TTC549 (cell line): ENCODE measurements around the gene CENPP.
A peak's percentile ranks its signal among the peaks of the same experiment; 100 is the strongest.

Experiments
- FAIRE-seq: peaks from 2 replicates; lab custom pipeline; 2012; peaks lifted over from hg19 to GRCh38; lab: Jason Lieb, UNC

CENPP gene

DNA sequence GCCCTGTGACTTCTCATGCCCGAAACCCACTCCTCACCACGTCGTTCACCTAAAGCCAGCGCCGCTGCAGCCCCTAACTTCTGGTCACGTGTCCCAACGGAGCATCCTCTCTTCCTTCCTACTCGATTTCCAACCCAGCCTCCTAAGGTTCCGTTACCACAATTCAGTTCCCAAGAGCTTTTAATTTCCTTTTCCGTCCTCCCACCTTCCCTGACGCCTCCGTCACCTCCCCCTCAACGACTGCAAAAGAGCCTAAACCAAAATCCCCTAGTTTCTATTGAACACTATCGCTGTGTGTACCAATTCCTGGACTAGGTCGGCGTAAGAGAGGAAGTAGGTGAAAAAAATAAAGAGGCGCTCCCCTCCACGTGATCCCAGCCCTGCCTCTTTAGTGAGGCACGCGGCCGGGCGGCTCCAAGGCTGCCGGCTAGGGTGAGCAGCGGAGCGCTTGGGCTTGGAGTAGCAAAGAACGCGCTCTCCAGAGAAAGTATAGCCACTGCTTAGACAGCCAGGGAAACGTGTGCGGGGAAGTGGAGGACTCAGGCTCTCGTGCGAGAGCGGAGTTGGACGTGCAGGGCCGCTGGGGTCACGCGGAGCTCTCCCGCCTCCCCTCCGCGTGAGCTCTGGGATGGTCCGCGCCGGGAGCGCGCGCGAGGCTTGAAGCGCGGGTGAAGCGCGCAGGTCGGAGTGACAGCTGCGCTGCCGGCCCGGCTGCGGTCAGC lies at the start of gene CENPP, which contains the start of gene NOL8:
TSS of gene CENPP (plus strand) at position 685 of the 722 bp plus-strand sequence.
TSS of gene NOL8 (minus strand) at position 82 of the 722 bp plus-strand sequence. CDS start 1,189 bp downstream, outside the sequence.
- no peak for FAIRE-seq

DNA sequence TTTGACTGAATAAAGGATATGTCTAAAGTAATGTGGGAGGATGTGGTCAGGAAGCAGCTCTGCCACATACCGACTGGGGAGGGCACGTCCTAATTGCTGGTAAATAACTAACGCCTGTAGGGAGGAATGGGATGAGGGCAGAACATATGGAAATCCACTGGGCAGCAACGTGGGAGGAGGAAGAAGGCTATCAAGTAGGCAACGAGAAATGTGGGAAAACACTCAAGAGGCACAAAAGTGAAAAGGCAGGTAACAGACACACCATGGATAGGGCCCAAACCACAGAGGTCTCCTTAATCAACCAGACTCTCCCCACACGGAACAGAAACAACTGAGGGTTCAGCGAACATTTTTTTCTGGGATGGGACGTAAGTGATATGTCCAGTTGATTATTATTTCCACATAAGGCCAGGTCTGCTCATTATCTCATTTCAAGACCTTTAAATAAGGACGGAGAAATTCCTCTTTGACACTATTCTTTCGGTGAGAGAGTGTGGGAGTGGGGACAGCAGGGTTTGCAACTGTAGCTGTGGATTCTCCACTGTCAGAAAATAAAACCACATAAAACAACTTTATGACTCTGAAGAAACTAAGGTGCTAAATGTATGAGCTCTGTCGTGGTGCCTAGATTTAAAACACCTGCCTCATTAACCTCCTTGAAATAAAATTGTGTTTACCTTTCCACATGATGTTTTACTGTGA lies 49.3 kb upstream of the CENPP start:
- FAIRE-seq, result no peak

- no peak for FAIRE-seq
Observed at GRCh38 chr9:92278110-92278509, 47.6 kb upstream of the CENPP start.

DNA sequence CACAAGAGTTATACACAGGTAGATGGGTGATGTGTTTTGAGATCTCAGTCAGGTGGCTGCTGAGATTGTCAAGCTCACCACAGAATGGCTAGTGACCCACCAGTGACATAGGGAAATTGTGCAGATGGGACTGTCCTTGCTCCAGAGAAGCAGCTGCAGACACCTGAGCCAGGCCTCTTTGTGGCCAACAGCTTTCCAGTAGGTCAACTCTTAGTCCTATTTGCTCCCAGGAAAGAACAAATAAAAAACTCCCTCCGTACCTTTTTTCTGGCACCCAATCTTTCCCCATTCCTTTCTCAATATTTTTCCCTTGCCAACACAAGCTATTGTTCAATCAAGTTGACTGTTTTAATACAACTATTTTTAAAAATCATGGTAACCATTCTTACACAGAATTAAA lies 46.5 kb upstream of the CENPP start:
- no peak for FAIRE-seq

GRCh38 chr9:92289708-92290390 lies 35.9 kb upstream of the CENPP start:
- no peak for FAIRE-seq

- FAIRE-seq, result no peak
Observed at GRCh38 chr9:92290785-92291429, 34.8 kb upstream of the CENPP start.

DNA sequence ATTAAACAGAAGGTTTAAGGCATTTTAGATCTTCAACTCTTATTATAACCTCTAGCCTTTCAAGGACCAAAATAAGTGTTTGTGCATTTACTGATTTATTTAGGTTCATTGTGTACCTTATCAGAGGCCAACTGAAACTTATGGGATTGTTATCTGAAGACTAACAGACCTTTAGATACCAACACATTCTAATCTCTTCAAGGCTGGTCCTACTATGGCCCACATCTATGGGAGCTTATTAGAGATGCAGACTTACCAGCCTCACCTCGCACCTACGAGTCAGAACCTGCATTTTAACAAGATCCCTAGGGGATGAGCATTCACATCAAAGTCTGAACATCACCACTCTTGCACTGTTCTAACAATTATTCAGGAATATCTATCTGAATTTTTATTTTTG lies 34.2 kb upstream of the CENPP start:
- no peak for FAIRE-seq

- no peak for FAIRE-seq
Observed at GRCh38 chr9:92292338-92293074, 33.2 kb upstream of the CENPP start.

- no peak for FAIRE-seq
Observed at GRCh38 chr9:92293075-92293354, 32.7 kb upstream of the CENPP start.

DNA sequence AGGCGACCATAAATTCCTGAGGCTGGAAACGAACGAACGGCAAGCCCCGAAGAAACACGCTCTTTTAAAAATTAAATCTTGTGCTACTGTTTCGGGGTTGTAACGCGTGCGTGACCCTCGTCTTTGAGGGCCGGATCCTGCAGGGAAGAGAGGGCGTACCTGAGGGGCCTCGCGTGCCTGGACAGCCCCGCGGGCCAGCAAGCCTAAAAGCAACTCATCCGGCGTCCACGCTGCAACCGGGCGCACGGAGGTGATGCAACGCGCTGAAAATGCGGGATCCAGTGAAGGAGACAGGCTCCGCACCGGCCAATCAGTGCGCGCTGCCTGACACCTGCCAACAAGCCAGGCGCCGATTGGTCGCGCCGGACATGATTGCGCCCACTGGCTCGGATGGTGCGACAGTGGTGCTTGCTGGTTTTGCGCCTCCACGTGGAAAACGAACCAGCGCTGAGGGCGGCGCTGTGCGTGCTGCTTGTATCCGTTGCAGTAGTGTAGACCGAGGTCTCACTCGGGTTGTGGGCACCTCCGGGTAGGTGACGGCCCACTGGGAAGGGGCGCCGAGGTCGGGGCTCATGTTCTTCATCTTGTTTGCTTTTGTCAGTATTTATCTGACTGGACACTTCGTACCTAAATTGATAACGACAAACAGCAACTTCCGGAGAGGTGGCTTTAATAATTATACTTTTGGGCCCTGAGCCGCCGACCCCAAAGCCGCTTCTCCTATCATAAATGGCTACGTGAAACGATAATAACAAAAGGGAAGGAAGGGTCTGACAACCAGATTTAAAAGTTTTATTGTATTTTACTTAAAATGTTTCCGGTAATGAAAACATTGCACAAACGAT lies 32.1 kb upstream of the CENPP start, which contains the start of gene IARS1:
TSS of gene IARS1 (minus strand) at position 246 of the 845 bp plus-strand sequence. CDS start 4,278 bp downstream, outside the sequence.
- FAIRE-seq, result peak; percentile 82

GRCh38 chr9:92294297-92294676 lies 31.5 kb upstream of the CENPP start:
- FAIRE-seq, result no peak

DNA sequence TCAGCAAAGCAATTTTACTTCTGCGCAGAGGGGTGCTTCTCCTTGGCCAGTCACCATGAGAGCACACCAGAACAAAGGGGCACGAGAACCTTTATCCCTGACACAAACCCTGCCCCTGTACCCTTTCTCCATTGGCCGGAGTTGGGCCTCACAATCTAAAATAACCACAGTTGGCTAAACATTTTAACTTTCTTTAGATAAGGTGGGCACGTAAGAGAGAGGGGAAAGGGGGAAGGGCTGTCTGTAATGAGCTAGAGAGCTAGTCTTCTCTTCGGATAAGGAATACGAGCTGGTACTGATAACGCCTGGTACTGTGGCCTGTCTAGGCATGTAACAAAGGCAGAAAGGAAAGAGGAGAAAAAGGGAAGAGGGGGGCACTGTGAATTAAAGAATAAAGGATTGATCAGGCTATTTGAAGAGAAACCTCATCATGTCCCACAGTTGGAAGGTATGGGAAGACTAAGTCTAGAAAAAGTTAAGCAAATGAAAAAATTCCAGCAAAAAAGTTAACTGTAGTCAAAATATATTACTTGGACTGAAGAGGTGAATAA lies 30.4 kb upstream of the CENPP start:
- FAIRE-seq, result no peak

GRCh38 chr9:92295827-92296258 lies 29.9 kb upstream of the CENPP start:
- no peak for FAIRE-seq

DNA sequence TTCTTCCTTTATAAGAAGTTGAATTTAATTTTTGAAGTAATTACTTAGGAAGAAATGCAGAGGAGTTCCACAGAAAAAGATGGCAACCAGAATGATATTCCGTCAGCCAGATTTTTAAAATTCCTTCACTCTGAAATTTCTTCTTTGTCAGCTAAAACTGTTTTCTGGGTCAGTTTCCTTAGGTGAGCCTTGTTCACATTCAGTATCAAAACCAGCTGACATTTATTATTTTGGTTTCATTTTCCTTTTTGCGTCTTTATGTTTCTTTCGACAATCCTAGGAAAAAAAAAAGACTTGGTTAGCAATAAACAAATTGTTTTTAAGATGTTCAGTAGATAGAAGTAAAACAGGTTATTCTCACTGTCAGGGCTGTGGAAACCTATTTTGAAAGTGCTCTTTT lies 28.1 kb upstream of the CENPP start:
- no peak for FAIRE-seq

DNA sequence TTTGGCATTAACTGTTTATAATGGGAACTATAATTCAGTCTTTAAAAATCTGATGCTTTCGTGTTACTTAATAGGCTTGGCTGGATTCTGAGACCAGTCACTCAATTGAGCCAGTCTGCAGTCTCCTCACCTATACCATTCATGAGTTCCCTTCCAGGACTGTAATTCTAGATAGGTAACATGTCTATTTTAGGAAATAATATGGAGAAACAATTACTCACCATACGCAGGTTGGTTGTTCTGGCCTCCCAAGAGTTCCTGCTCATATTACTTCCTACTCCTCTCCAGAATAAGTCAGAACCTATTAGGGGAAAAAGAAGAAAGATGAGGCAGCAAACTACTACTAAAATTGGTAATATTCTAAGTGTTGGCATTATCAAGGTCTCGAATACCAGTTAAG lies 27.7 kb upstream of the CENPP start:
- no peak for FAIRE-seq

GRCh38 chr9:92299116-92299515 lies 26.6 kb upstream of the CENPP start:
- FAIRE-seq, result no peak

DNA sequence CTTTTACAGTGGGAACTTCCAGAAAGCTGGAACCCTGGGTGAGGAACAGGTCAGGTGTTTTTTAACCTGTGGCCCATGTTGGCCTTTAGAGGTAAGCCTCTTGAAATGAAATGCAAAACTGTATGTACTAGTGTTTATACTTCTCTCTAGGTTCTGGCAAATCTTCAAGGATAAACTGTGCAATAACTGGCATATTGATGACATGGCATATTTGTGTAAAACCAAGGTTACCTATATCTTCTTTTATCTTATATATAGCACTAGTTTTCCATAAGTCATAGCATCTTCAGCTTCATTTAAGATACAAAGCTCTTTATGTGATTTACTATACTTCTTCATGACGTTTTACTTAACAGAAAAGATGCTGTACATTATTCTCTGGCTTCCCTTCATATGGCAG lies 24.8 kb upstream of the CENPP start:
- FAIRE-seq, result no peak

GRCh38 chr9:92308893-92309292 lies 16.9 kb upstream of the CENPP start:
- FAIRE-seq, result no peak

DNA sequence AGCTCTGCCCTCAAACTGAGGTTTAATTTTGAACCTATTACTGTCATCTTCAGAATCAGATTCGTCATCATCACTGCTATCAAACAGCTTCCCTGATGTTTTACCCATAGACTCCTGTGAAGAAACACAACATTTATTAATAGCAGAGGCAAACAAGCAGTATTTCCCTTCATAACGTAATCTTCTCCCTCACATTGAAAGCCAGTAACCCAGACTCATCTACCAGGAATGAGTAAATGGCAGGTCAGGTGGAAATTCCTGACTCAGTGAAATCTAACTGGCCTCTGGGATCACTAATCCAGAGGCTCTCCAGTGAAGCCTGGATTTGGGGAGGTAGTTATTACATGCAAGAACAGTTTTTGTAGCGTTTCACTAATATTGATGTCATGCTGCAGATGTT lies 15.2 kb upstream of the CENPP start:
- no peak for FAIRE-seq

DNA sequence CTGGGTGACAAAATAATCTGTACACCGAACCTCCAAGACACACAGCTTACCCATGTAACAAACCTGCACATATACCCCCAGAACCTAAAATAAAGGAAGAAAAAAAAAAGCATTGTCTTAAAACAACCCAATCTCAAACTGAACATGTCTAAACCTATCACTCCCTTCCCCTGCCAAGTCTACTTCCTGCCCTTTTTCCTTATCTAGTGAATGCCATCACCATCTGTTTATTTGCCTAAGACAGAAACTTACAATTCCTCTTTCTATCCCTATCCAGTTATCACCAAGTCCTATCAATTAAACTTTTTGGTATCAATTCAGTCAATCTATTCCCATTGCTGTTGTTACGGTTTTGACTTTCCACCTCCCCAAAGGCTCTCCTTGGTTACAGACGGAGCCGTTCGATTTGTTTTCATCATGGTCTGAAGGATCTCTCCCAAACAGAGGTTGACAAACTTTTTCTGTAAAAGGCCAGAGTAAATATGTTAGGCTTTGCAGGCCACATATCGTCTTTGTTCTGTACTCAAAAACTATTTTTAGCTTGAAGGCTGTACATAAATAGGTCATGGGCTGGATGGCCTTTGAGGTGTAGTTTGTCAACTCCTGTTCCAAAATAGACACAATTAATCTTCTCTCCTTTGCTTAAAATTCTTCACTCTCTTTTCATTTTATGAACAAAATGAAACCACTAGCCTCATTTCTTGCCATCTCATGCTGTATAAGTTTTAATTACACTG lies 12.7 kb upstream of the CENPP start:
- no peak for FAIRE-seq
